Forelimb muscle (tissue), 1 donor: ENCODE measurements around the gene RERE. TPM values are rescaled to one million over a fixed set of nuclear protein-coding genes. Genes with fewer than 3 reads are reported as not detected.
"Not testable (repeated sequence)": the region's sequence is repeated elsewhere in the genome, so short reads cannot be mapped to it uniquely, and the experiment has no call there.

Experiments
- DNase-seq: peaks from one replicate; pipeline ENCODE4 v3.0.0-alpha.2; 2013; ENCODE audit warnings: low read depth
- polyA plus RNA-seq: library from polyadenylated mRNA; unstranded; fragments of 120-200 nt; gene quantifications from one replicate; pipeline ENCODE4 v1.2.1, GENCODE V29; 2013; ENCODE audit not compliant: insufficient read length

RERE gene
- polyA plus RNA-seq, 1 donor: 72.2 TPM

GRCh38 chr1:8844501-8845006, 27.1 kb upstream of the RERE start:
- no peak for DNase-seq

GRCh38 chr1:8841395-8841794, 24.0 kb upstream of the RERE start:
- no peak for DNase-seq

GRCh38 chr1:8839990-8840389, 22.6 kb upstream of the RERE start:
- DNase-seq: no peak

- DNase-seq: no peak
Observed at GRCh38 chr1:8835941-8836643, 18.7 kb upstream of the RERE start.

GRCh38 chr1:8831340-8831739, 13.9 kb upstream of the RERE start:
- no peak for DNase-seq

GRCh38 chr1:8830732-8831131, 13.3 kb upstream of the RERE start:
- not testable (repeated sequence) for DNase-seq

GRCh38 chr1:8825985-8826481, 8.6 kb upstream of the RERE start:
- no peak for DNase-seq

GRCh38 chr1:8823295-8823664, 5.8 kb upstream of the RERE start:
- DNase-seq: no peak

- DNase-seq: no peak
Observed at GRCh38 chr1:8822373-8823294, 5.2 kb upstream of the RERE start.

GRCh38 chr1:8821084-8821483, 3.6 kb upstream of the RERE start:
- DNase-seq: no peak

- not testable (repeated sequence) for DNase-seq
Observed at GRCh38 chr1:8818789-8819188, 1.3 kb upstream of the RERE start.

GRCh38 chr1:8818325-8818775, 910 bp upstream of the RERE start:
- DNase-seq: no peak

- DNase-seq: no peak
Observed at GRCh38 chr1:8816831-8817411, 519 bp downstream of the RERE start.

- no peak for DNase-seq
Observed at GRCh38 chr1:8816264-8816663, 1.2 kb downstream of the RERE start.

- no peak for DNase-seq
Observed at GRCh38 chr1:8815582-8816151, 1.8 kb downstream of the RERE start.

- no peak for DNase-seq
Observed at GRCh38 chr1:8814865-8815264, 2.6 kb downstream of the RERE start.

GRCh38 chr1:8813991-8814390, 3.4 kb downstream of the RERE start:
- DNase-seq: no peak

- DNase-seq: no peak
Observed at GRCh38 chr1:8813016-8813763, 4.2 kb downstream of the RERE start.

GRCh38 chr1:8812081-8812480, 5.4 kb downstream of the RERE start:
- DNase-seq: no peak

GRCh38 chr1:8810987-8811386, 6.5 kb downstream of the RERE start:
- DNase-seq: no peak

GRCh38 chr1:8809342-8809736, 8.1 kb downstream of the RERE start:
- no peak for DNase-seq
